Measurements from ENCODE around the gene CAPZA1. TPM values are rescaled to one million over a fixed set of nuclear protein-coding genes. Genes with fewer than 3 reads are reported as not detected.

CAPZA1 gene
- total RNA-seq, 1 experiment from 2014 or later, result 148 TPM

GRCh38 chr1:112702067-112702395, 82.4 kb downstream of the CAPZA1 start:
- H3K27me3 ChIP-seq (ENCODE audit: insufficient read depth, low read length), result no peaks in the 10 kb centered on the region
- ATAC-seq (no peak), DNase-seq (ENCODE audit: low read depth, low spot score) (no peak)
- H3K9me2 ChIP-seq (ENCODE audit: insufficient read depth), result no peaks in the 10 kb centered on the region
- ChIA-PET CTCF (no interaction called here), RAD21 (ENCODE audit: low non-redundant PET in 1 of 2, low total read pairs in 2 of 2, uncharacterized antibody in 2 of 2, unreplicated experiment in 2 of 2) (no interaction called here), POLR2A (no interaction called here)
- no TSS peak for BruUV-seq (replicated peaks)
- H3K36me3 ChIP-seq (ENCODE audit: control insufficient read depth in 1 of 2, insufficient read depth in 2 of 2, low read length in 2 of 2), result peaks cover 2 to 23% of the 10 kb centered on the region in 2 experiments; a peak in 1 of 4 replicates
- H3K79me2 ChIP-seq (ENCODE audit: insufficient read depth, low read length), result peaks cover 39% of the 10 kb centered on the region
- no peaks in the 10 kb centered on the region for H3K9me3 ChIP-seq (ENCODE audit: control insufficient read depth in 1 of 2, insufficient read depth in 1 of 2, low read depth in 1 of 2, low read length in 2 of 2)
- no peaks in the 10 kb centered on the region for H4K20me1 ChIP-seq (ENCODE audit: insufficient read depth)
- TF ChIP-seq POLR2AphosphoS5 (IDR thresholded peaks at IDR 0.05; ENCODE audit: low read depth, low read length), result no peak
- TF ChIP-seq SRF (IDR thresholded peaks at IDR 0.05; ENCODE audit: low read depth), result no peak
- no peak for TF ChIP-seq SIN3A (IDR thresholded peaks at IDR 0.05; ENCODE audit: low read depth)
- no peak for TF ChIP-seq POLR2A (IDR thresholded peaks at IDR 0.05; ENCODE audit: borderline replicate concordance, extremely low read depth, insufficient read depth, insufficient read length)
- no peak for TF ChIP-seq EZH2phosphoT487 (IDR thresholded peaks at IDR 0.05; ENCODE audit: borderline replicate concordance)
- no peak for TF ChIP-seq RAD21 (IDR thresholded peaks at IDR 0.05; ENCODE audit: low read depth)
- TF ChIP-seq TCF7L2 (IDR thresholded peaks at IDR 0.05; ENCODE audit: borderline replicate concordance, extremely low read depth, insufficient read depth, insufficient read length), result no peak
- TF ChIP-seq ZNF274 (IDR thresholded peaks at IDR 0.05; ENCODE audit: low read depth, low read length), result no peak
- TF ChIP-seq, protein P1, sequence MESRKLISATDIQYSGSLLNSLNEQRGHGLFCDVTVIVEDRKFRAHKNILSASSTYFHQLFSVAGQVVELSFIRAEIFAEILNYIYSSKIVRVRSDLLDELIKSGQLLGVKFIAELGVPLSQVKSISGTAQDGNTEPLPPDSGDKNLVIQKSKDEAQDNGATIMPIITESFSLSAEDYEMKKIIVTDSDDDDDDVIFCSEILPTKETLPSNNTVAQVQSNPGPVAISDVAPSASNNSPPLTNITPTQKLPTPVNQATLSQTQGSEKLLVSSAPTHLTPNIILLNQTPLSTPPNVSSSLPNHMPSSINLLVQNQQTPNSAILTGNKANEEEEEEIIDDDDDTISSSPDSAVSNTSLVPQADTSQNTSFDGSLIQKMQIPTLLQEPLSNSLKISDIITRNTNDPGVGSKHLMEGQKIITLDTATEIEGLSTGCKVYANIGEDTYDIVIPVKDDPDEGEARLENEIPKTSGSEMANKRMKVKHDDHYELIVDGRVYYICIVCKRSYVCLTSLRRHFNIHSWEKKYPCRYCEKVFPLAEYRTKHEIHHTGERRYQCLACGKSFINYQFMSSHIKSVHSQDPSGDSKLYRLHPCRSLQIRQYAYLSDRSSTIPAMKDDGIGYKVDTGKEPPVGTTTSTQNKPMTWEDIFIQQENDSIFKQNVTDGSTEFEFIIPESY (IDR thresholded peaks at IDR 0.05; ENCODE audit: extremely low read depth, insufficient replicate concordance, low read length), result no peak
- TF ChIP-seq EZH2 (IDR thresholded peaks at IDR 0.05), result no peak
- TF ChIP-seq CEBPB (IDR thresholded peaks at IDR 0.05; ENCODE audit: low read depth), result no peak
- TF ChIP-seq MAX (IDR thresholded peaks at IDR 0.05), result no peak
- TF ChIP-seq SP1 (IDR thresholded peaks at IDR 0.05; ENCODE audit: low read depth), result no peak
- TF ChIP-seq FOSL1 (IDR thresholded peaks at IDR 0.05; ENCODE audit: low read depth), result no peak
- H3K4me2 ChIP-seq (ENCODE audit: low read length), result peak overlapping the region; percentile 76
- intact Hi-C loops (cut with micrococcal nuclease), result loop anchor here (10.0 kb wide), 1 partner anchor 177 kb away; no protein-coding TSS in a partner anchor
- H3K9ac ChIP-seq (ENCODE audit: low read length), result no peak overlapping the region
- H3K27ac ChIP-seq (ENCODE audit: low read depth, low read length), result peak overlapping the region; percentile 73; the same call in 1 of the 2 replicates
- H3K4me1 ChIP-seq (ENCODE audit: control insufficient read depth in 1 of 2, insufficient read depth in 2 of 2, low read length in 2 of 2), result peaks cover 53 to 75% of the 10 kb centered on the region in 2 experiments
- H2AFZ ChIP-seq (ENCODE audit: low read depth, low read length, poor library complexity, severe bottlenecking), result no peak overlapping the region
- no peak overlapping the region for H3K4me3 ChIP-seq (replicated peaks in 1 of 2; ENCODE audit: low read depth in 1 of 2, low read length in 2 of 2)
